ENCODE data around the gene PIK3C2A. TPM values are rescaled to one million over a fixed set of nuclear protein-coding genes. Genes with fewer than 3 reads are reported as not detected.
A peak's percentile ranks its signal among the peaks of the same experiment; 100 is the strongest.

The PIK3C2A gene
- total and polyA plus RNA-seq, 2 of the 13 experiments (the other 11 are each of a cell fraction or from before 2014, with no cell fraction given) = 27.5 to 49.9 TPM

DNA sequence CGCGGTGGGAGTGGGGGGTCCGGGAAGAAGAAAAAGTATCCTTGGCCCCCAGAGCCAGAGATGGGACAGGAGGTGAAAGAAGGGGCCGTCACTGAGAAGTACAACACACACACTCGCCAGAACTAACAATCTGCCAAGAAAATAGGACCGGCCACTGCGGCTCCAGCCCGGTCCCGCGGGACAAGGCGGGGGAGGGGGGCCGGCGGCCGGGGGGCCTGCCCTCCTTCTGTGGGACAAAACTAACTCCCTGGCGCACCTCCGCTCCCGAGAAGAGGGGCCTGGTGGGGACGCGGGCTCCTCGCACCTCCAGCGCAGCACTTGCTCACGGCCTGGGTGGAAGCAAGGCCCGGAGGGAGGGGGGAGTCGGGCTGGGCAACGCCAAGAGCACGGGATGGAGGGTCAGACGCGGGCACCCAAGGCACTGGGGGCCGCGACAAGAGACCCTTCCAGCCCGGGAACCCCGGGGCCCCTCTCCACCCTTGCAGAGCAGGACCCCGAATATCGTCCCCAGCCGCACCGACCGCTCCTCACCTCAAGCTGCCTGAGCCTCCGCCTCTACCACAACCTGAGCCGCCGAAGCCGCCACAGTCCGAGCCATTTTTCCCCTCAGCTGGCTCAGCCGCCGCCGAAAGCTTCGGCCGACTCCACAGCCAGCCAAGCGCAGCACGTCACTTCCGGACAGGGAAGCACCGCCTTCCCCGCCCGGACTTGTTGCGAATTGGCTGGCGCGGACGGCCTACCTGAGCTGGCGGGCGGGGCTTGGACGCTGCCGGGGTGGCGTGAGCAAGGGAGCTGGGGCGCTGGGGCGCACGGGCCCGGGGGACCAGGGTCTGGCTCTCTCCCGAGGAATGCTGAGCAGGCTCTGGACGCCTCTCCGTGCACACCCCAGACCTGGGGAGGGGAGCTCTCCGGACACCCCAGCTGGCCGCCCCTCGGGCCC is at the start of gene PIK3C2A (continued):
- TF ChIP-seq NFIC (IDR thresholded peaks at IDR 0.05; ENCODE audit: low read length) (no peak), SMARCC2 (IDR thresholded peaks at IDR 0.05) (no peak), ZIK1 (CRISPR knock-in tag; IDR thresholded peaks at IDR 0.05; ENCODE audit: borderline replicate concordance, low read depth) (0 out of 2 replicates have a peak, but pooled peaks have one; percentile 56), ZNF792 (CRISPR knock-in tag; IDR thresholded peaks at IDR 0.05) (peak; percentile 89; the same call in 1 of the 2 replicates), MAFK (conservative IDR thresholded peaks at IDR 0.05 in 1 of 2, IDR thresholded peaks at IDR 0.05 in 1 of 2; ENCODE audit: low read length in 2 of 2) (no peak), ZNF468 (CRISPR knock-in tag; IDR thresholded peaks at IDR 0.05) (no peak), ZNF816 (CRISPR knock-in tag; IDR thresholded peaks at IDR 0.05; ENCODE audit: borderline replicate concordance) (no peak), ZNF672 (CRISPR knock-in tag; IDR thresholded peaks at IDR 0.05) (no peak), RFX5 (IDR thresholded peaks at IDR 0.05; ENCODE audit: low read depth, low read length) (no peak), MYNN (CRISPR knock-in tag; IDR thresholded peaks at IDR 0.05; ENCODE audit: low read depth) (no peak), RBAK (CRISPR knock-in tag; IDR thresholded peaks at IDR 0.05) (no peak)
- TF ChIP-seq, protein P1, sequence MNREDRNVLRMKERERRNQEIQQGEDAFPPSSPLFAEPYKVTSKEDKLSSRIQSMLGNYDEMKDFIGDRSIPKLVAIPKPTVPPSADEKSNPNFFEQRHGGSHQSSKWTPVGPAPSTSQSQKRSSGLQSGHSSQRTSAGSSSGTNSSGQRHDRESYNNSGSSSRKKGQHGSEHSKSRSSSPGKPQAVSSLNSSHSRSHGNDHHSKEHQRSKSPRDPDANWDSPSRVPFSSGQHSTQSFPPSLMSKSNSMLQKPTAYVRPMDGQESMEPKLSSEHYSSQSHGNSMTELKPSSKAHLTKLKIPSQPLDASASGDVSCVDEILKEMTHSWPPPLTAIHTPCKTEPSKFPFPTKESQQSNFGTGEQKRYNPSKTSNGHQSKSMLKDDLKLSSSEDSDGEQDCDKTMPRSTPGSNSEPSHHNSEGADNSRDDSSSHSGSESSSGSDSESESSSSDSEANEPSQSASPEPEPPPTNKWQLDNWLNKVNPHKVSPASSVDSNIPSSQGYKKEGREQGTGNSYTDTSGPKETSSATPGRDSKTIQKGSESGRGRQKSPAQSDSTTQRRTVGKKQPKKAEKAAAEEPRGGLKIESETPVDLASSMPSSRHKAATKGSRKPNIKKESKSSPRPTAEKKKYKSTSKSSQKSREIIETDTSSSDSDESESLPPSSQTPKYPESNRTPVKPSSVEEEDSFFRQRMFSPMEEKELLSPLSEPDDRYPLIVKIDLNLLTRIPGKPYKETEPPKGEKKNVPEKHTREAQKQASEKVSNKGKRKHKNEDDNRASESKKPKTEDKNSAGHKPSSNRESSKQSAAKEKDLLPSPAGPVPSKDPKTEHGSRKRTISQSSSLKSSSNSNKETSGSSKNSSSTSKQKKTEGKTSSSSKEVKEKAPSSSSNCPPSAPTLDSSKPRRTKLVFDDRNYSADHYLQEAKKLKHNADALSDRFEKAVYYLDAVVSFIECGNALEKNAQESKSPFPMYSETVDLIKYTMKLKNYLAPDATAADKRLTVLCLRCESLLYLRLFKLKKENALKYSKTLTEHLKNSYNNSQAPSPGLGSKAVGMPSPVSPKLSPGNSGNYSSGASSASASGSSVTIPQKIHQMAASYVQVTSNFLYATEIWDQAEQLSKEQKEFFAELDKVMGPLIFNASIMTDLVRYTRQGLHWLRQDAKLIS (CRISPR knock-in tag; IDR thresholded peaks at IDR 0.05) = no peak
- TF ChIP-seq, protein P2, sequence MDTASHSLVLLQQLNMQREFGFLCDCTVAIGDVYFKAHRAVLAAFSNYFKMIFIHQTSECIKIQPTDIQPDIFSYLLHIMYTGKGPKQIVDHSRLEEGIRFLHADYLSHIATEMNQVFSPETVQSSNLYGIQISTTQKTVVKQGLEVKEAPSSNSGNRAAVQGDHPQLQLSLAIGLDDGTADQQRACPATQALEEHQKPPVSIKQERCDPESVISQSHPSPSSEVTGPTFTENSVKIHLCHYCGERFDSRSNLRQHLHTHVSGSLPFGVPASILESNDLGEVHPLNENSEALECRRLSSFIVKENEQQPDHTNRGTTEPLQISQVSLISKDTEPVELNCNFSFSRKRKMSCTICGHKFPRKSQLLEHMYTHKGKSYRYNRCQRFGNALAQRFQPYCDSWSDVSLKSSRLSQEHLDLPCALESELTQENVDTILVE (CRISPR knock-in tag; IDR thresholded peaks at IDR 0.05) = 0 out of 2 replicates have a peak, but pooled peaks have one; percentile 8
- TF ChIP-seq, protein P3, sequence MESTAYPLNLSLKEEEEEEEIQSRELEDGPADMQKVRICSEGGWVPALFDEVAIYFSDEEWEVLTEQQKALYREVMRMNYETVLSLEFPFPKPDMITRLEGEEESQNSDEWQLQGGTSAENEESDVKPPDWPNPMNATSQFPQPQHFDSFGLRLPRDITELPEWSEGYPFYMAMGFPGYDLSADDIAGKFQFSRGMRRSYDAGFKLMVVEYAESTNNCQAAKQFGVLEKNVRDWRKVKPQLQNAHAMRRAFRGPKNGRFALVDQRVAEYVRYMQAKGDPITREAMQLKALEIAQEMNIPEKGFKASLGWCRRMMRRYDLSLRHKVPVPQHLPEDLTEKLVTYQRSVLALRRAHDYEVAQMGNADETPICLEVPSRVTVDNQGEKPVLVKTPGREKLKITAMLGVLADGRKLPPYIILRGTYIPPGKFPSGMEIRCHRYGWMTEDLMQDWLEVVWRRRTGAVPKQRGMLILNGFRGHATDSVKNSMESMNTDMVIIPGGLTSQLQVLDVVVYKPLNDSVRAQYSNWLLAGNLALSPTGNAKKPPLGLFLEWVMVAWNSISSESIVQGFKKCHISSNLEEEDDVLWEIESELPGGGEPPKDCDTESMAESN (CRISPR knock-in tag; conservative IDR thresholded peaks at IDR 0.05) = peak; percentile 91; the same call in 1 of the 2 replicates
- TF ChIP-seq, protein P4, sequence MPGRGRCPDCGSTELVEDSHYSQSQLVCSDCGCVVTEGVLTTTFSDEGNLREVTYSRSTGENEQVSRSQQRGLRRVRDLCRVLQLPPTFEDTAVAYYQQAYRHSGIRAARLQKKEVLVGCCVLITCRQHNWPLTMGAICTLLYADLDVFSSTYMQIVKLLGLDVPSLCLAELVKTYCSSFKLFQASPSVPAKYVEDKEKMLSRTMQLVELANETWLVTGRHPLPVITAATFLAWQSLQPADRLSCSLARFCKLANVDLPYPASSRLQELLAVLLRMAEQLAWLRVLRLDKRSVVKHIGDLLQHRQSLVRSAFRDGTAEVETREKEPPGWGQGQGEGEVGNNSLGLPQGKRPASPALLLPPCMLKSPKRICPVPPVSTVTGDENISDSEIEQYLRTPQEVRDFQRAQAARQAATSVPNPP (CRISPR knock-in tag; IDR thresholded peaks at IDR 0.05) = peak; percentile 79

Measured in HepG2 (cell line).